Measurements from ENCODE around the gene PTPRK.

DNA sequence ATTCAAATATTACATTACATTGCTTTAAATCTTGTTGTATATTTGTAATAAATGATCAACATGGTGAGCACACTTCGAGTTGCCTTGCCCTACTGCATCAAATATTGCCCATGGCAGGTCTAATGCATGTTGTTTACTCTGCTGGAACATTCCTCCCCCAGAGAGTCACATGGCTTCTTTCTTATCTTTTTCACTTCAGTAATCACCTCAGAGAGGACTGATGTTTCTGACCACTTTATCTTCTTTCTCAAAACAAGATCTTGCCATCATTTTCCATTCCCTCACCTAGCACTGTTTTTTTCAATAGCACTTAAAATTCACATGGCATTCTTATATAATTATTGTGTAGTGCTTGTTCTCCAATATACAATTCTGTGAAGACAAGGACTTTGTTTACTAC is 376.1 kb downstream of the PTPRK start:
- TF ChIP-seq ZFX (IDR thresholded peaks at IDR 0.05; ENCODE audit: borderline replicate concordance), result no peak
- TF ChIP-seq, protein P1, sequence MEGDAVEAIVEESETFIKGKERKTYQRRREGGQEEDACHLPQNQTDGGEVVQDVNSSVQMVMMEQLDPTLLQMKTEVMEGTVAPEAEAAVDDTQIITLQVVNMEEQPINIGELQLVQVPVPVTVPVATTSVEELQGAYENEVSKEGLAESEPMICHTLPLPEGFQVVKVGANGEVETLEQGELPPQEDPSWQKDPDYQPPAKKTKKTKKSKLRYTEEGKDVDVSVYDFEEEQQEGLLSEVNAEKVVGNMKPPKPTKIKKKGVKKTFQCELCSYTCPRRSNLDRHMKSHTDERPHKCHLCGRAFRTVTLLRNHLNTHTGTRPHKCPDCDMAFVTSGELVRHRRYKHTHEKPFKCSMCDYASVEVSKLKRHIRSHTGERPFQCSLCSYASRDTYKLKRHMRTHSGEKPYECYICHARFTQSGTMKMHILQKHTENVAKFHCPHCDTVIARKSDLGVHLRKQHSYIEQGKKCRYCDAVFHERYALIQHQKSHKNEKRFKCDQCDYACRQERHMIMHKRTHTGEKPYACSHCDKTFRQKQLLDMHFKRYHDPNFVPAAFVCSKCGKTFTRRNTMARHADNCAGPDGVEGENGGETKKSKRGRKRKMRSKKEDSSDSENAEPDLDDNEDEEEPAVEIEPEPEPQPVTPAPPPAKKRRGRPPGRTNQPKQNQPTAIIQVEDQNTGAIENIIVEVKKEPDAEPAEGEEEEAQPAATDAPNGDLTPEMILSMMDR (IDR thresholded peaks at IDR 0.05), result no peak

Data from 22Rv1 (cell line).